Astrocyte (in vitro differentiated cells and primary cell): ENCODE measurements around the gene RAB31.

Experiments used
- CTCF ChIP-seq: IDR thresholded peaks from 2 replicates; pipeline ENCODE4 v1.5.1; 2011; ENCODE audit warnings: low read depth, mild to moderate bottlenecking, inconsistent platforms, low read length, moderate library complexity; ENCODE audit not compliant: insufficient read depth
- EZH2 ChIP-seq: IDR thresholded peaks from 2 replicates; pipeline ENCODE4 v1.6.1; 2012; ENCODE audit warnings: mild to moderate bottlenecking, low read length, inconsistent platforms; ENCODE audit not compliant: insufficient read depth

GRCh38 chr18:9749611-9750010, 41.5 kb downstream of the RAB31 start:
- TF ChIP-seq EZH2 (no peak), CTCF (no peak)
